ENCODE results near the gene PNMA3.
"Not testable (repeated sequence)": the region's sequence is repeated elsewhere in the genome, so short reads cannot be mapped to it uniquely, and the experiment has no call there.

Gene PNMA3

GRCh38 chrX:153074935-153075334 is 18.7 kb downstream of the PNMA3 start:
- DNase-seq, result no peak

- DNase-seq, result no peak
These were observed 19.1 kb downstream of the PNMA3 start for GRCh38 chrX:153075366-153075765.

- DNase-seq, result not testable (repeated sequence)
These were observed 21.3 kb downstream of the PNMA3 start for GRCh38 chrX:153077437-153078135.

- not testable (repeated sequence) for DNase-seq
These were observed 27.1 kb downstream of the PNMA3 start for GRCh38 chrX:153083238-153083923.

GRCh38 chrX:153102418-153102817 is 46.1 kb downstream of the PNMA3 start:
- DNase-seq, result no peak

GRCh38 chrX:153104959-153105358 is 48.7 kb downstream of the PNMA3 start:
- not testable (repeated sequence) for DNase-seq

GRCh38 chrX:153106092-153106801 is 50.0 kb downstream of the PNMA3 start:
- DNase-seq, result not testable (repeated sequence)
